ENCODE data around the gene ARPC2. TPM values are rescaled to one million over a fixed set of nuclear protein-coding genes. Genes with fewer than 3 reads are reported as not detected.
A peak's percentile ranks its signal among the peaks of the same experiment; 100 is the strongest.

ARPC2 gene
- total RNA-seq, 1 donor from 2014 or later = 424 TPM

- Mint-ChIP-seq H3K27ac (ENCODE audit: unreplicated experiment) (peak overlapping the region; percentile 98), H3K27me3 (ENCODE audit: low read depth) (peaks cover 6% of the 10 kb centered on the region), H3K9me3 (ENCODE audit: low read depth) (no peaks in the 10 kb centered on the region), H3K36me3 (ENCODE audit: low read depth) (peaks cover 2% of the 10 kb centered on the region), H3K4me3 (ENCODE audit: unreplicated experiment) (peak overlapping the region; percentile 92), H3K4me1 (ENCODE audit: low read depth) (peaks cover 34% of the 10 kb centered on the region)
- TF ChIP-seq CTCF (IDR thresholded peaks at IDR 0.05) = no peak
- no peak for DNase-seq (ENCODE audit: low spot score)
Observed at GRCh38 chr2:218216336-218216673, 684 bp upstream of the ARPC2 start.

DNA sequence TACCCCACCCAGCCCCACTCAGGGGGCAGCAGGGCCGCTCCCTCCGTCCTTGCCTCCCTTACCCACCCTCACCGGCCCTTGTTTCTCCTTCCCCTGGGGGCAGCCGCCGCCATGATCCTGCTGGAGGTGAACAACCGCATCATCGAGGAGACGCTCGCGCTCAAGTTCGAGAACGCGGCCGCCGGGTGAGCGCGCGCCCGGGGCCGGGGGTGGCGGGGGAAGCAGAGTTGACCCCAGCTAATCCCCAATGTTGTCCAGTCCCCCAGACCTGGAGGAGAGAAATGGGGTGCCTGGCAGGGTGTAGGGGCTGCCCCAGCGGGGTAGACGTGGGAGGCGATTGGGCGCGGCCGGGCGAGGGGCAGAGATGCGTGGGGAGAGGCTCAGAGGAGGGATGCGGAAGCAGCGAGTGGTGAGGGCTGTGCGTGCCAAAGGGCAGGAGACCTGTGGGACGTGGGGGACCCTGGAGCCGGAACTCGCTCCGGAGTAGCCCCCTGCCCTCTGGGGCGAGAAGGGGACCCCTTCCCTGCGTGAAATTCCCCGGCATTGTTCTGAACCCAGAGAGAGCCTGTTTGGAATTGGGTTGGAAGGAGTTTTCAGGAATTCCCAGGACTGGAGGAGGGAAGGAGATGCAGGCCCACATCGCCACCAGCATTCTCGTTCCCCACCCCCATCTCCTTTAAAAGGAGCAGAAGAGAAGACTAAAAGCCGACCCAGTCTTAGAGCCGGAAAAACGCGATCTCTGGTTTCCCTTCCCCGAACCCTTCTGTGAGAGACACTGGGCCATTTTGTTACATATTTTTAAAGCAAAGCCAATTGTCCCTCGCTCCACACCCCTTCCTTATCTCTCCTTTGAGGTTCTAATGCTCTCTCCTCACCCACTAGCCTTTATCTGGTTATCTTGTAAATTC lies 625 bp downstream of the ARPC2 start:
- peaks cover 3% of the 10 kb centered on the region for H3K27me3 Mint-ChIP-seq (ENCODE audit: low read depth)
- peak overlapping the region; percentile 90 for H3K27ac Mint-ChIP-seq (ENCODE audit: unreplicated experiment)
- H3K9me3 Mint-ChIP-seq (ENCODE audit: low read depth) = no peaks in the 10 kb centered on the region
- DNase-seq (ENCODE audit: low spot score) = no peak
- H3K4me1 Mint-ChIP-seq (ENCODE audit: low read depth) = peaks cover 47% of the 10 kb centered on the region
- peaks cover 1% of the 10 kb centered on the region for H3K36me3 Mint-ChIP-seq (ENCODE audit: low read depth)
- no peak for TF ChIP-seq CTCF (IDR thresholded peaks at IDR 0.05)
- peak overlapping the region; percentile 92 for H3K4me3 Mint-ChIP-seq (ENCODE audit: unreplicated experiment)

GRCh38 chr2:218218268-218219185 lies 1.5 kb downstream of the ARPC2 start:
- Mint-ChIP-seq H3K4me3 (ENCODE audit: unreplicated experiment) (peak overlapping the region; percentile 92), H3K27me3 (ENCODE audit: low read depth) (no peaks in the 10 kb centered on the region), H3K27ac (ENCODE audit: unreplicated experiment) (peak overlapping the region; percentile 90), H3K36me3 (ENCODE audit: low read depth) (peaks cover 1% of the 10 kb centered on the region), H3K4me1 (ENCODE audit: low read depth) (peaks cover 56% of the 10 kb centered on the region), H3K9me3 (ENCODE audit: low read depth) (no peaks in the 10 kb centered on the region)
- no peak for TF ChIP-seq CTCF (IDR thresholded peaks at IDR 0.05)
- DNase-seq (ENCODE audit: low spot score) = no peak

- no peak for DNase-seq (ENCODE audit: low spot score)
- Mint-ChIP-seq H3K36me3 (ENCODE audit: low read depth) (peaks cover 7% of the 10 kb centered on the region), H3K27me3 (ENCODE audit: low read depth) (no peaks in the 10 kb centered on the region), H3K9me3 (ENCODE audit: low read depth) (no peaks in the 10 kb centered on the region), H3K4me3 (ENCODE audit: unreplicated experiment) (peak overlapping the region; percentile 92), H3K4me1 (ENCODE audit: low read depth) (peaks cover 70% of the 10 kb centered on the region), H3K27ac (ENCODE audit: unreplicated experiment) (peak overlapping the region; percentile 90)
- TF ChIP-seq CTCF (IDR thresholded peaks at IDR 0.05) = no peak
Observed at GRCh38 chr2:218219934-218220333, 2.9 kb downstream of the ARPC2 start.

DNA sequence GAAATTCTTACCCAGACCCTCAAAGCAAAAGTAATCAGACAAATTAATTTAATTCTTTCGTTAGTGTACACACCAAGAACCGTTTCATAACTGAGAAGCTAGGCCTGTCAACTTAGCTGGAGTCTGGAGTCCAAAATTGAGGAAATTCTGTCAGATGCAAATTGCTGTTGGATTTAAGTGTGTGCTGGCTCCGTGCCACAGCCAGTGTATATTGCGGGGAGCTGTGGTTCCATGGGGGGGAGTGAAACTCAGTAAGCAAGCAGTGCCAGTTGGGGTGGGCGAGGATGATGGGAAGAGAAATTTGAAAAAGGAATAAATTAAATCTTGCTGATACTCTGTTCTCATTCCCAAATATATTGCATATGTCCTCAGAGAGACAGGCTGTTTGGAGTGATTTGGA lies 4.0 kb downstream of the ARPC2 start:
- peaks cover 72% of the 10 kb centered on the region for H3K4me1 Mint-ChIP-seq (ENCODE audit: low read depth)
- no peaks in the 10 kb centered on the region for H3K9me3 Mint-ChIP-seq (ENCODE audit: low read depth)
- H3K27ac Mint-ChIP-seq (ENCODE audit: unreplicated experiment) = peak overlapping the region; percentile 8
- H3K4me3 Mint-ChIP-seq (ENCODE audit: unreplicated experiment) = no peak overlapping the region
- no peak for DNase-seq (ENCODE audit: low spot score)
- H3K27me3 Mint-ChIP-seq (ENCODE audit: low read depth) = no peaks in the 10 kb centered on the region
- peaks cover 12% of the 10 kb centered on the region for H3K36me3 Mint-ChIP-seq (ENCODE audit: low read depth)
- no peak for TF ChIP-seq CTCF (IDR thresholded peaks at IDR 0.05)
